Sigmoid colon (tissue), 3 donors: Measurements from ENCODE around the gene WNT6.

Experiments
- POLR2A ChIP-seq, 2 donors: fragments of 450-650 bp; IDR thresholded peaks; one replicate each; pipeline ENCODE4 v1.6.1; 2016; ENCODE audit warnings: antibody characterized with exemption in 2 of 2, mild to moderate bottlenecking in 2 of 2, moderate library complexity in 2 of 2
- TF ChIP-seq, protein P1 (sequence below), 4 experiments: fragments of 450-650 bp in 3 of 4; fragments of 200-600 bp in 1 of 4; IDR thresholded peaks; one replicate each; pipeline ENCODE4 v1.5.1; 2016 to 2019; ENCODE audit warnings: antibody characterized with exemption in 4 of 4, mild to moderate bottlenecking in 3 of 4, moderate library complexity in 2 of 4

DNA sequence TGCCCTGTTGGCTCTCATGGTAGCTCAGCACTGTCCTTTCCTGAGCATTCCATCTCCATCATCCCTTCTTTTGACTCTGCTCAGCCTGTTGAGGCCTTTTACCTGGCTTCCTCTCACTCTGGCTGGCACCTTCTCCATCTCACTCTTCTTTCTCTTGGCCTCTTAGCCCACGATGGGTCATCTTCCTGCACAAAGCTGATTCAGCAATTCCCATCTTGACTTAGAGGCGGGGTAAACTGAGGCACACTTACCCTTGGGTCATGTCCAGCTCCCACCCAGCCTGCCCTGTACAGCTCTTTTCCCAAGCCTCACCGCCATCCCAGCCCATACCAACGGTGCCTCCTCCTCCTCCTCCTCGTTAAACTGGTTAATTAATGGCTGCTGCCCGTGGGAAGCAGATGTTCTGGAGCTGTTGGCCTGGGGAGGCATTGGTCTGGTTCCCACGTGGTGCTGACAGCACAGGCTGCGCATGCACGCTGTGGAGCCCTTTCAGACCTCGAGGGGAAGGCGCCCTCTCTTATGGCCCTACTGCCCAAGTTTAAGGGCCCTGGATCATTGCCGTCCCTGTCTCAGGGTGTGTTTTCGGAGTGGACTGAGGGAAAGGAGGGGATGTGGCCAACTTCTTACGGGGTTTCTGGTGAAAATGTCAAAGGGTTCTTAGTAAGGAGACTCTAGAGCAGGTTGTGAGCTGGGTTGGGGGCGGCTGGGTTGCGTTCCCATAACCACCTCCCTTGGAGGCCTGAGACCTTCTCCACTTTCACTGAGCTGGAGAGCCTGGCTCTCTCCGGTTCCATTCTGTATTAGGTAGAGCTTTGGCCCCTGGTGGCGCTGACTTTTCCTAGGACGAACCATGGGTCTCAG is 31.9 kb downstream of the WNT6 start:
- TF ChIP-seq, protein P1, sequence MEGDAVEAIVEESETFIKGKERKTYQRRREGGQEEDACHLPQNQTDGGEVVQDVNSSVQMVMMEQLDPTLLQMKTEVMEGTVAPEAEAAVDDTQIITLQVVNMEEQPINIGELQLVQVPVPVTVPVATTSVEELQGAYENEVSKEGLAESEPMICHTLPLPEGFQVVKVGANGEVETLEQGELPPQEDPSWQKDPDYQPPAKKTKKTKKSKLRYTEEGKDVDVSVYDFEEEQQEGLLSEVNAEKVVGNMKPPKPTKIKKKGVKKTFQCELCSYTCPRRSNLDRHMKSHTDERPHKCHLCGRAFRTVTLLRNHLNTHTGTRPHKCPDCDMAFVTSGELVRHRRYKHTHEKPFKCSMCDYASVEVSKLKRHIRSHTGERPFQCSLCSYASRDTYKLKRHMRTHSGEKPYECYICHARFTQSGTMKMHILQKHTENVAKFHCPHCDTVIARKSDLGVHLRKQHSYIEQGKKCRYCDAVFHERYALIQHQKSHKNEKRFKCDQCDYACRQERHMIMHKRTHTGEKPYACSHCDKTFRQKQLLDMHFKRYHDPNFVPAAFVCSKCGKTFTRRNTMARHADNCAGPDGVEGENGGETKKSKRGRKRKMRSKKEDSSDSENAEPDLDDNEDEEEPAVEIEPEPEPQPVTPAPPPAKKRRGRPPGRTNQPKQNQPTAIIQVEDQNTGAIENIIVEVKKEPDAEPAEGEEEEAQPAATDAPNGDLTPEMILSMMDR (IDR thresholded peaks at IDR 0.05): no peak
- TF ChIP-seq POLR2A (IDR thresholded peaks at IDR 0.05): no peak
